CD14-positive monocyte (primary cell): Measurements from ENCODE around the gene TASOR2. TPM values are rescaled to one million over a fixed set of nuclear protein-coding genes. Genes with fewer than 3 reads are reported as not detected.
A peak's percentile ranks its signal among the peaks of the same experiment; 100 is the strongest.

Source experiments
- DNase-seq, 3 donors: peaks; one replicate each; pipeline ENCODE4 v3.0.0-alpha.2; 2011 to 2022
- H2AFZ ChIP-seq: 2 replicates; pipeline ENCODE4 v1.6.0; 2012; ENCODE audit warnings: mild to moderate bottlenecking, low read depth, low read length, inconsistent platforms; ENCODE audit not compliant: insufficient read depth, poor library complexity, severe bottlenecking
- H3K27ac ChIP-seq, 2 donors: 1 replicate in 1 of 2; 2 replicates in 1 of 2; pipeline ENCODE4 v1.5.1; 2012 to 2013; ENCODE audit warnings: low read length in 2 of 2, control low read depth in 1 of 2, inconsistent platforms in 1 of 2, low read depth in 1 of 2, mild to moderate bottlenecking in 1 of 2
- H3K27me3 ChIP-seq, 2 donors: one replicate each; pipeline versions ENCODE4 v1.6.0 to v1.6.1; 2011 to 2013; ENCODE audit warnings: low read length in 2 of 2; ENCODE audit not compliant: control insufficient read depth in 2 of 2, insufficient read depth in 2 of 2
- H3K36me3 ChIP-seq, 2 donors: replicated peaks in 1 of 2; 1 replicate in 1 of 2; 2 replicates in 1 of 2; pipeline versions ENCODE4 v1.5.1 to v1.6.1; 2012 to 2013; ENCODE audit warnings: low read length in 2 of 2, control low read depth in 1 of 2, inconsistent platforms in 1 of 2, mild to moderate bottlenecking in 1 of 2; ENCODE audit not compliant: insufficient read depth in 2 of 2, control insufficient read depth in 1 of 2
- H3K4me1 ChIP-seq, 2 donors: 1 replicate in 1 of 2; 2 replicates in 1 of 2; pipeline versions ENCODE4 v1.5.1 to v1.6.1; 2012 to 2013; ENCODE audit warnings: low read length in 2 of 2, control low read depth in 1 of 2, inconsistent platforms in 1 of 2, mild to moderate bottlenecking in 1 of 2, moderate library complexity in 1 of 2; ENCODE audit not compliant: insufficient read depth in 2 of 2, control insufficient read depth in 1 of 2
- H3K4me2 ChIP-seq: replicated peaks from 2 replicates; pipeline ENCODE3; 2012; ENCODE audit warnings: low read length, moderate library complexity, mild to moderate bottlenecking; ENCODE audit not compliant: poor library complexity, severe bottlenecking; ENCODE audit errors: extremely low read depth
- H3K4me3 ChIP-seq, 3 experiments: fragments of 200-600 bp in 1 of 3; sonication (generic) in 1 of 3; replicated peaks in 1 of 3; 1 replicate in 2 of 3; 2 replicates in 1 of 3; pipeline ENCODE4 v1.5.1; 2011 to 2013; ENCODE audit warnings: low read length in 3 of 3, mild to moderate bottlenecking in 3 of 3, control low read depth in 2 of 3, low read depth in 2 of 3, inconsistent platforms in 1 of 3, moderate library complexity in 1 of 3
- H3K79me2 ChIP-seq: 2 replicates; pipeline ENCODE4 v1.6.0; 2012; ENCODE audit warnings: mild to moderate bottlenecking, control low read depth, inconsistent platforms, low read length, moderate library complexity; ENCODE audit not compliant: insufficient read depth
- H3K9ac ChIP-seq: 2 replicates; pipeline ENCODE4 v1.6.0; 2017; ENCODE audit warnings: low read length, mild to moderate bottlenecking; ENCODE audit not compliant: insufficient read depth, poor library complexity, severe bottlenecking
- H3K9me3 ChIP-seq, 2 donors: replicated peaks in 1 of 2; 1 replicate in 1 of 2; 2 replicates in 1 of 2; pipeline versions ENCODE4 v1.5.1 to v1.6.1; 2012 to 2013; ENCODE audit warnings: low read length in 2 of 2, control low read depth in 1 of 2; ENCODE audit not compliant: control insufficient read depth in 1 of 2, insufficient read depth in 1 of 2
- H4K20me1 ChIP-seq: 2 replicates; pipeline ENCODE4 v1.6.0; 2012; ENCODE audit warnings: mild to moderate bottlenecking, low read length, control low read depth, moderate library complexity; ENCODE audit not compliant: insufficient read depth
- H3K27ac Mint-ChIP-seq, 7 donors: one replicate each; pipeline ENCODE4 v1.8.0; 2020; ENCODE audit warnings: mild to moderate bottlenecking in 7 of 7, mixed read lengths in 7 of 7, moderate library complexity in 6 of 7, inconsistent platforms in 2 of 7
- H3K27me3 Mint-ChIP-seq, 3 donors: one replicate each; pipeline ENCODE4 v1.8.0; 2021 to 2022; ENCODE audit warnings: low read depth in 3 of 3, mild to moderate bottlenecking in 3 of 3, mixed read lengths in 3 of 3, moderate library complexity in 3 of 3, inconsistent platforms in 1 of 3
- H3K36me3 Mint-ChIP-seq, 2 donors: one replicate each; pipeline ENCODE4 v1.8.0; 2020; ENCODE audit warnings: mixed read lengths in 2 of 2, inconsistent platforms in 1 of 2, mild to moderate bottlenecking in 1 of 2
- H3K4me1 Mint-ChIP-seq: one replicate; pipeline ENCODE4 v1.8.0; 2020; ENCODE audit warnings: mild to moderate bottlenecking, mixed read lengths
- H3K4me3 Mint-ChIP-seq, 2 donors: one replicate each; pipeline ENCODE4 v1.8.0; 2020; ENCODE audit warnings: mild to moderate bottlenecking in 2 of 2, mixed read lengths in 2 of 2, moderate library complexity in 1 of 2
- H3K9me3 Mint-ChIP-seq, 7 donors: one replicate each; pipeline ENCODE4 v1.8.0; 2020 to 2022; ENCODE audit warnings: mixed read lengths in 7 of 7, mild to moderate bottlenecking in 6 of 7, moderate library complexity in 6 of 7, inconsistent platforms in 2 of 7
- WGBS: methylation state at CpG from one replicate; pipeline ENCODE4 v1.1.5; 2013; ENCODE audit warnings: missing lambda C conversion rate; ENCODE audit not compliant: insufficient coverage; 5-methylcytosine and 5-hydroxymethylcytosine counted together
- intact Hi-C, 2 donors: fragments of 100-400 bp; cut with micrococcal nuclease; formaldehyde crosslinking; loops; one replicate each; pipeline versions ENCODE4 v1.15.0 to v1.15.1; 2023
- polyA plus RNA-seq, 3 donors: library from polyadenylated mRNA; depleted of rRNA in 1 of 3; unstranded in 2 of 3; stranded (reverse) in 1 of 3; fragments of 300-500 nt in 2 of 3; fragments of >200 nt in 1 of 3; fragmentation: Illumina TruSeq in 2 of 3; gene quantifications; 1 replicate in 2 of 3; 2 replicates in 1 of 3; pipeline ENCODE4 v1.2.3, GENCODE V29; 2012 to 2021
- TF ChIP-seq, protein P1 (sequence below): fragments of 200-600 bp; IDR thresholded peaks from one replicate; pipeline ENCODE4 v1.8.0; 2022; ENCODE audit warnings: antibody characterized with exemption, mild to moderate bottlenecking

TASOR2 gene
- polyA plus RNA-seq, 3 donors = 3.2 to 12.3 (median 9.5) TPM

DNA sequence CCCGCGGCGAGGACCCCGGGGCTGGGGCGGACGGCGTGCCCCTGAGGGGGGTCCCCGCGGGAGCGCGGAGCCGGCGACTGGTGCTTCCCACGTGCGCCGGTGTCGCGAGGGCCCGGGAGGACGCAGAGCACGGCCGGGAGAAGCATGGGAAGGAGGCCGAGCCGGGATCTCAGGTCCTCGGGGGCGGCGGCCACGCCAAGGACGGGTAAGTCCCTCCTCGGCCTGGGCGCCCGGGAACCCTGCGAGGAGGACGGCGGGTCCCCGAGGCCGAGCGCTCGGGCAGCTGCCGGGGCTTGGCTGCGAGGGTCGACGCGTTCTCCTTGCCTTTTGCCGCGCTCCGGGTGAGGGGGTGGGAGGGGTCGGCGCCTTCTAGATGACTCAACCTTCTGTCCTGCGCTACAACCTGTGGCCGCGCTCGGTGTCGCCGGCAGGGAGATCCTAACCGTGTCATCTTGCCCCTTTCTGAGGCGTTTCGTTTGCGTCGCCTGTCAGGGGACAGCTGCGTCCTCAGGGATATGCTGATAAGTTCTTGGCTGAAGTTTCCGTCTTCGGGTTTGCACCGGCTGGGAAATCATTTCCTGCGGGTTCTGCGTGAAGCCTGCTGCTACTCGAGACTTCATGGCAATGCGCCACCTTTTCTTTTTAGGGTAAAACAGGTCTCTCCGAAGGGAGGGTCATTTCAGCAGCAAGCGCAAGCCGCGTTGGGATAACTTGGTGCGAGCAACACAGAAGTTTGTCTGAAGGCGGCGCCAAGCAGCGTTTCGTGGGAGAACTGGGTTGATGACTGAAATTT lies 529 bp downstream of the TASOR2 start:
- TF ChIP-seq, protein P1, sequence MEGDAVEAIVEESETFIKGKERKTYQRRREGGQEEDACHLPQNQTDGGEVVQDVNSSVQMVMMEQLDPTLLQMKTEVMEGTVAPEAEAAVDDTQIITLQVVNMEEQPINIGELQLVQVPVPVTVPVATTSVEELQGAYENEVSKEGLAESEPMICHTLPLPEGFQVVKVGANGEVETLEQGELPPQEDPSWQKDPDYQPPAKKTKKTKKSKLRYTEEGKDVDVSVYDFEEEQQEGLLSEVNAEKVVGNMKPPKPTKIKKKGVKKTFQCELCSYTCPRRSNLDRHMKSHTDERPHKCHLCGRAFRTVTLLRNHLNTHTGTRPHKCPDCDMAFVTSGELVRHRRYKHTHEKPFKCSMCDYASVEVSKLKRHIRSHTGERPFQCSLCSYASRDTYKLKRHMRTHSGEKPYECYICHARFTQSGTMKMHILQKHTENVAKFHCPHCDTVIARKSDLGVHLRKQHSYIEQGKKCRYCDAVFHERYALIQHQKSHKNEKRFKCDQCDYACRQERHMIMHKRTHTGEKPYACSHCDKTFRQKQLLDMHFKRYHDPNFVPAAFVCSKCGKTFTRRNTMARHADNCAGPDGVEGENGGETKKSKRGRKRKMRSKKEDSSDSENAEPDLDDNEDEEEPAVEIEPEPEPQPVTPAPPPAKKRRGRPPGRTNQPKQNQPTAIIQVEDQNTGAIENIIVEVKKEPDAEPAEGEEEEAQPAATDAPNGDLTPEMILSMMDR = peak; percentile 52
- peak overlapping the region; percentile 86 for H2AFZ ChIP-seq
- H3K4me2 ChIP-seq = peak overlapping the region; percentile 85
- H3K9me3 ChIP-seq = no peaks in the 10 kb centered on the region
- Mint-ChIP-seq H3K9me3 (no peaks in the 10 kb centered on the region), H3K27me3 (peaks cover 0 to 3% (median 2%) of the 10 kb centered on the region in 3 donors), H3K27ac (peak overlapping the region; percentile 90 to 97 (median 95)), H3K4me3 (peak overlapping the region; percentile 97 to 98), H3K4me1 (peaks cover 31% of the 10 kb centered on the region), H3K36me3 (peaks cover 0 to 5% of the 10 kb centered on the region in 2 donors)
- peak overlapping the region; percentile 94 for H3K9ac ChIP-seq
- 0% methylated on average over 63 of the region's 77 CpGs for WGBS
- H3K27me3 ChIP-seq = no peaks in the 10 kb centered on the region
- H3K4me3 ChIP-seq = peak overlapping the region; percentile 76 to 92 (median 81)
- peaks cover 17 to 21% of the 10 kb centered on the region in 2 donors for H3K4me1 ChIP-seq
- peaks cover 56% of the 10 kb centered on the region for H3K79me2 ChIP-seq
- peak overlapping the region; percentile 80 to 93 for H3K27ac ChIP-seq
- DNase-seq = peak; percentile 42 to 63 (median 53)
- peaks cover 45% of the 10 kb centered on the region for H4K20me1 ChIP-seq
- no peaks in the 10 kb centered on the region for H3K36me3 ChIP-seq
- intact Hi-C loops = loop anchor here (5.0 to 10.0 kb wide), 4 partner anchors 127 to 290 kb away; partner anchors contain the start of genes GDI2 (in 2 of the 2), ANKRD16 (in 1 of the 2) and IL15RA (in 1 of the 2)

- Histone ChIP-seq H2AFZ (peak overlapping the region; percentile 86), H3K9me3 (no peaks in the 10 kb centered on the region), H4K20me1 (peaks cover 51% of the 10 kb centered on the region), H3K36me3 (no peaks in the 10 kb centered on the region), H3K79me2 (peaks cover 62% of the 10 kb centered on the region), H3K27me3 (no peaks in the 10 kb centered on the region), H3K9ac (peak overlapping the region; percentile 94), H3K4me2 (peak overlapping the region; percentile 85), H3K4me3 (peak overlapping the region; percentile 76 to 92 (median 81)), H3K27ac (peak overlapping the region; percentile 80 to 93), H3K4me1 (peaks cover 17 to 21% of the 10 kb centered on the region in 2 donors)
- Mint-ChIP-seq H3K36me3 (peaks cover 0 to 8% of the 10 kb centered on the region in 2 donors), H3K9me3 (no peaks in the 10 kb centered on the region), H3K4me1 (peaks cover 31% of the 10 kb centered on the region), H3K27me3 (peaks cover 0 to 3% (median 0%) of the 10 kb centered on the region in 3 donors), H3K27ac (peak overlapping the region; percentile 90 to 96 (median 95)), H3K4me3 (peak overlapping the region; percentile 97 to 98)
- WGBS = 8% methylated on average over 3 of the region's 10 CpGs
- DNase-seq = no peak
- intact Hi-C loops = loop anchor here (5.0 to 10.0 kb wide), 3 partner anchors 126 to 289 kb away; partner anchors contain the start of genes GDI2 (in 2 of the 2) and IL15RA (in 1 of the 2)
- TF ChIP-seq, protein P1 = peak; percentile 10
Observed at GRCh38 chr10:5685764-5686240, 1.2 kb downstream of the TASOR2 start.
